22Rv1 (cell line): ENCODE measurements around the gene AFG1L.

Source experiments
- ZFX ChIP-seq: fragments of 450-650 bp; IDR thresholded peaks from 2 replicates; pipeline ENCODE4 v1.6.1; 2017; ENCODE audit warnings: antibody characterized with exemption, borderline replicate concordance
- TF ChIP-seq, protein P1 (sequence below): fragments of 450-650 bp; IDR thresholded peaks from 2 replicates; pipeline ENCODE4 v1.5.1; 2017; ENCODE audit warnings: mild to moderate bottlenecking

DNA sequence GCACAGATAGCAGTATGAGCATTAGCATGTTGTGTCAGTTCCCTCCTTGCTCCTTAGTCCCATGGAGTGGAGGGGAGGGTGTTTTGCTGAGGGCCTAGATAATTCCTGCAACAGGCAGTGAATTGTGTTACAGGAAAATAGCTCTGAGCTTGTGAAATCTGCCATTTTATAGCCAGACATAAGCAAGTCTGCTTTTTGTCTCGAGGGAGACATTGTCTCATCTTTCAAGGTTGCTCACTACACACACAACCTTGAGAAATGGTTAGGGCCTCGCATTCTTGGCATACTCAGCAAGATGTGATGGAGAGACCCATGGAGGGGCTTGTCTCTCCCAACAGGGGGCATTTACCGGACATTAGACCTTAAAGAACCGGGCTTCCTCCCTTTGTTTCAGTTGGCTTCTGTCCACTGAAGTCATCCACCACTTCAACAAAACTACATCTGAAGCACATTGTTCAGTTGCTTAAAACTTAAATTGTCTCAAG lies 157.9 kb downstream of the AFG1L start:
- TF ChIP-seq, protein P1, sequence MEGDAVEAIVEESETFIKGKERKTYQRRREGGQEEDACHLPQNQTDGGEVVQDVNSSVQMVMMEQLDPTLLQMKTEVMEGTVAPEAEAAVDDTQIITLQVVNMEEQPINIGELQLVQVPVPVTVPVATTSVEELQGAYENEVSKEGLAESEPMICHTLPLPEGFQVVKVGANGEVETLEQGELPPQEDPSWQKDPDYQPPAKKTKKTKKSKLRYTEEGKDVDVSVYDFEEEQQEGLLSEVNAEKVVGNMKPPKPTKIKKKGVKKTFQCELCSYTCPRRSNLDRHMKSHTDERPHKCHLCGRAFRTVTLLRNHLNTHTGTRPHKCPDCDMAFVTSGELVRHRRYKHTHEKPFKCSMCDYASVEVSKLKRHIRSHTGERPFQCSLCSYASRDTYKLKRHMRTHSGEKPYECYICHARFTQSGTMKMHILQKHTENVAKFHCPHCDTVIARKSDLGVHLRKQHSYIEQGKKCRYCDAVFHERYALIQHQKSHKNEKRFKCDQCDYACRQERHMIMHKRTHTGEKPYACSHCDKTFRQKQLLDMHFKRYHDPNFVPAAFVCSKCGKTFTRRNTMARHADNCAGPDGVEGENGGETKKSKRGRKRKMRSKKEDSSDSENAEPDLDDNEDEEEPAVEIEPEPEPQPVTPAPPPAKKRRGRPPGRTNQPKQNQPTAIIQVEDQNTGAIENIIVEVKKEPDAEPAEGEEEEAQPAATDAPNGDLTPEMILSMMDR, result no peak
- no peak for TF ChIP-seq ZFX
